Vagina (tissue), 2 donors: Measurements from ENCODE around the gene RGS6.

Experiments
- POLR2A ChIP-seq, 2 donors: fragments of 450-650 bp; IDR thresholded peaks; one replicate each; pipeline ENCODE4 v1.6.1; 2017; ENCODE audit warnings: antibody characterized with exemption in 2 of 2, mild to moderate bottlenecking in 2 of 2, moderate library complexity in 2 of 2
- POLR2AphosphoS5 ChIP-seq, 2 donors: sonication (generic); formaldehyde crosslinking; IDR thresholded peaks; one replicate each; pipeline ENCODE4 v1.9.0; 2017; ENCODE audit warnings: antibody characterized with exemption in 2 of 2, mild to moderate bottlenecking in 2 of 2, low read depth in 1 of 2; ENCODE audit not compliant: insufficient read depth in 1 of 2
- TF ChIP-seq, protein P1 (sequence below), 3 experiments: fragments of 450-650 bp in 2 of 3; fragments of 200-600 bp in 1 of 3; sonication (generic) in 1 of 3; IDR thresholded peaks; one replicate each; pipeline ENCODE4 v1.5.1; 2017 to 2019; ENCODE audit warnings: antibody characterized with exemption in 3 of 3, mild to moderate bottlenecking in 2 of 3, moderate library complexity in 2 of 3

- TF ChIP-seq, protein P1, sequence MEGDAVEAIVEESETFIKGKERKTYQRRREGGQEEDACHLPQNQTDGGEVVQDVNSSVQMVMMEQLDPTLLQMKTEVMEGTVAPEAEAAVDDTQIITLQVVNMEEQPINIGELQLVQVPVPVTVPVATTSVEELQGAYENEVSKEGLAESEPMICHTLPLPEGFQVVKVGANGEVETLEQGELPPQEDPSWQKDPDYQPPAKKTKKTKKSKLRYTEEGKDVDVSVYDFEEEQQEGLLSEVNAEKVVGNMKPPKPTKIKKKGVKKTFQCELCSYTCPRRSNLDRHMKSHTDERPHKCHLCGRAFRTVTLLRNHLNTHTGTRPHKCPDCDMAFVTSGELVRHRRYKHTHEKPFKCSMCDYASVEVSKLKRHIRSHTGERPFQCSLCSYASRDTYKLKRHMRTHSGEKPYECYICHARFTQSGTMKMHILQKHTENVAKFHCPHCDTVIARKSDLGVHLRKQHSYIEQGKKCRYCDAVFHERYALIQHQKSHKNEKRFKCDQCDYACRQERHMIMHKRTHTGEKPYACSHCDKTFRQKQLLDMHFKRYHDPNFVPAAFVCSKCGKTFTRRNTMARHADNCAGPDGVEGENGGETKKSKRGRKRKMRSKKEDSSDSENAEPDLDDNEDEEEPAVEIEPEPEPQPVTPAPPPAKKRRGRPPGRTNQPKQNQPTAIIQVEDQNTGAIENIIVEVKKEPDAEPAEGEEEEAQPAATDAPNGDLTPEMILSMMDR (IDR thresholded peaks at IDR 0.05), result no peak
- TF ChIP-seq POLR2A (IDR thresholded peaks at IDR 0.05), result no peak
- no peak for TF ChIP-seq POLR2AphosphoS5 (IDR thresholded peaks at IDR 0.05; ENCODE audit: insufficient read depth in 1 of 2, low read depth in 1 of 2)
Observed at GRCh38 chr14:72583316-72584272, 651.4 kb downstream of the RGS6 start.
